ENCODE data around the gene AP2M1.

- TF ChIP-seq EZH2 (IDR thresholded peaks at IDR 0.05; ENCODE audit: borderline replicate concordance, low read depth, low read length, severe bottlenecking), result no peak
- no peak for TF ChIP-seq POLR2A (IDR thresholded peaks at IDR 0.05; ENCODE audit: low read depth, low read length)
- no peak for TF ChIP-seq CTCF (IDR thresholded peaks at IDR 0.05; ENCODE audit: extremely low read depth in 1 of 2, insufficient read depth in 1 of 2, low read depth in 1 of 2, low read length in 2 of 2)
- peak; percentile 72 for TF ChIP-seq MAX (IDR thresholded peaks at IDR 0.05; ENCODE audit: insufficient read depth, insufficient read length)
- TF ChIP-seq MYC (IDR thresholded peaks at IDR 0.05; ENCODE audit: low read depth, low read length), result peak; percentile 97
- peak; percentile 53 for TF ChIP-seq POLR2AphosphoS5 (IDR thresholded peaks at IDR 0.05; ENCODE audit: insufficient read depth, low read depth, low read length)
Observed at GRCh38 chr3:184133840-184134745, 40.6 kb upstream of the AP2M1 start.

All from endothelial cell of umbilical vein (primary cell).